ENCODE measurements around the gene CROCC2.

The CROCC2 gene

GRCh38 chr2:240997141-240997855, 91.2 kb downstream of the CROCC2 start:
- Histone ChIP-seq H3K4me3 (ENCODE audit: extremely low read depth, insufficient read depth, low read length, poor library complexity, severe bottlenecking) (no peak overlapping the region), H3K4me1 (ENCODE audit: control insufficient read depth, insufficient read depth, low read length, poor library complexity, severe bottlenecking) (no peaks in the 10 kb centered on the region)

GRCh38 chr2:240997856-240998705, 91.9 kb downstream of the CROCC2 start, which contains the start of gene SNED1:
Gene SNED1, plus strand, starts transcription at chr2:240998618. Its CDS starts 220 bp downstream, at chr2:240998838.
- Histone ChIP-seq H3K36me3 (ENCODE audit: control insufficient read depth, insufficient read depth, low read length) (no peaks in the 10 kb centered on the region), H3K4me1 (ENCODE audit: control insufficient read depth, insufficient read depth, low read length, poor library complexity, severe bottlenecking) (no peaks in the 10 kb centered on the region), H3K4me3 (ENCODE audit: extremely low read depth, insufficient read depth, low read length, poor library complexity, severe bottlenecking) (peak within 1 kb of the TSS; percentile 45), H3K27ac (ENCODE audit: low read depth, low read length, severe bottlenecking) (no peak within 1 kb of the TSS), H3K9me3 (ENCODE audit: control insufficient read depth, low read length) (no peaks in the 10 kb centered on the region)
- WGBS, 2 experiments (ENCODE audit: insufficient coverage in 2 of 2), result 6 to 7% methylated on average over 37 to 55 of the region's 61 CpGs

More at GRCh38 chr2:240997141-240997855, 91.2 kb downstream of the CROCC2 start:
- WGBS, 2 experiments (ENCODE audit: insufficient coverage in 2 of 2), result 89 to 90% methylated on average over 13 to 15 of the region's 16 CpGs
- H3K9me3 ChIP-seq (ENCODE audit: control insufficient read depth, low read length), result no peaks in the 10 kb centered on the region
- no peaks in the 10 kb centered on the region for H3K36me3 ChIP-seq (ENCODE audit: control insufficient read depth, insufficient read depth, low read length)
- H3K27ac ChIP-seq (ENCODE audit: low read depth, low read length, severe bottlenecking), result no peak overlapping the region

- no peaks in the 10 kb centered on the region for H3K4me1 ChIP-seq (ENCODE audit: control insufficient read depth, insufficient read depth, low read length, poor library complexity, severe bottlenecking)
- WGBS, 2 experiments (ENCODE audit: insufficient coverage in 2 of 2), result 0% methylated on average over 24 to 37 of the region's 51 CpGs
- no peaks in the 10 kb centered on the region for H3K36me3 ChIP-seq (ENCODE audit: control insufficient read depth, insufficient read depth, low read length)
- no peak overlapping the region for H3K27ac ChIP-seq (ENCODE audit: low read depth, low read length, severe bottlenecking)
- peaks cover 5% of the 10 kb centered on the region for H3K9me3 ChIP-seq (ENCODE audit: control insufficient read depth, low read length)
- H3K4me3 ChIP-seq (ENCODE audit: extremely low read depth, insufficient read depth, low read length, poor library complexity, severe bottlenecking), result peak overlapping the region; percentile 31
These were observed 92.5 kb downstream of the CROCC2 start for GRCh38 chr2:240998706-240998994.

- Histone ChIP-seq H3K36me3 (ENCODE audit: control insufficient read depth, insufficient read depth, low read length) (no peaks in the 10 kb centered on the region), H3K27ac (ENCODE audit: low read depth, low read length, severe bottlenecking) (no peak overlapping the region), H3K4me1 (ENCODE audit: control insufficient read depth, insufficient read depth, low read length, poor library complexity, severe bottlenecking) (no peaks in the 10 kb centered on the region), H3K9me3 (ENCODE audit: control insufficient read depth, low read length) (peaks cover 10% of the 10 kb centered on the region), H3K4me3 (ENCODE audit: extremely low read depth, insufficient read depth, low read length, poor library complexity, severe bottlenecking) (peak overlapping the region; percentile 31)
- 10% methylated on average over 54 to 71 of the region's 71 CpGs for WGBS, 2 experiments (ENCODE audit: insufficient coverage in 2 of 2)
These were observed 93.1 kb downstream of the CROCC2 start for GRCh38 chr2:240998995-240999791.

- Histone ChIP-seq H3K27ac (ENCODE audit: low read depth, low read length, severe bottlenecking) (no peak overlapping the region), H3K36me3 (ENCODE audit: control insufficient read depth, insufficient read depth, low read length) (no peaks in the 10 kb centered on the region), H3K4me3 (ENCODE audit: extremely low read depth, insufficient read depth, low read length, poor library complexity, severe bottlenecking) (no peak overlapping the region), H3K9me3 (ENCODE audit: control insufficient read depth, low read length) (peaks cover 10% of the 10 kb centered on the region), H3K4me1 (ENCODE audit: control insufficient read depth, insufficient read depth, low read length, poor library complexity, severe bottlenecking) (no peaks in the 10 kb centered on the region)
- 90 to 92% methylated on average over 15 to 18 of the region's 19 CpGs for WGBS, 2 experiments (ENCODE audit: insufficient coverage in 2 of 2)
These were observed 93.9 kb downstream of the CROCC2 start for GRCh38 chr2:240999873-241000541.

- Histone ChIP-seq H3K4me3 (ENCODE audit: extremely low read depth, insufficient read depth, low read length, poor library complexity, severe bottlenecking) (no peak overlapping the region), H3K9me3 (ENCODE audit: control insufficient read depth, low read length) (peaks cover 10% of the 10 kb centered on the region), H3K27ac (ENCODE audit: low read depth, low read length, severe bottlenecking) (no peak overlapping the region), H3K36me3 (ENCODE audit: control insufficient read depth, insufficient read depth, low read length) (no peaks in the 10 kb centered on the region), H3K4me1 (ENCODE audit: control insufficient read depth, insufficient read depth, low read length, poor library complexity, severe bottlenecking) (no peaks in the 10 kb centered on the region)
- WGBS, 2 experiments (ENCODE audit: insufficient coverage in 2 of 2), result 90 to 93% methylated on average over 8 of the region's 9 CpGs
These were observed 94.7 kb downstream of the CROCC2 start for GRCh38 chr2:241000831-241001321.

- Histone ChIP-seq H3K4me1 (ENCODE audit: control insufficient read depth, insufficient read depth, low read length, poor library complexity, severe bottlenecking) (no peaks in the 10 kb centered on the region), H3K4me3 (ENCODE audit: extremely low read depth, insufficient read depth, low read length, poor library complexity, severe bottlenecking) (no peak overlapping the region), H3K27ac (ENCODE audit: low read depth, low read length, severe bottlenecking) (no peak overlapping the region), H3K9me3 (ENCODE audit: control insufficient read depth, low read length) (peaks cover 10% of the 10 kb centered on the region), H3K36me3 (ENCODE audit: control insufficient read depth, insufficient read depth, low read length) (no peaks in the 10 kb centered on the region)
- WGBS, 2 experiments (ENCODE audit: insufficient coverage in 2 of 2), result 84 to 94% methylated on average over 13 to 19 of the region's 21 CpGs
These were observed 95.5 kb downstream of the CROCC2 start for GRCh38 chr2:241001413-241002274.

- 91 to 95% methylated on average over 8 to 11 of the region's 11 CpGs for WGBS, 2 experiments (ENCODE audit: insufficient coverage in 2 of 2)
- Histone ChIP-seq H3K36me3 (ENCODE audit: control insufficient read depth, insufficient read depth, low read length) (no peaks in the 10 kb centered on the region), H3K4me1 (ENCODE audit: control insufficient read depth, insufficient read depth, low read length, poor library complexity, severe bottlenecking) (no peaks in the 10 kb centered on the region), H3K27ac (ENCODE audit: low read depth, low read length, severe bottlenecking) (no peak overlapping the region), H3K4me3 (ENCODE audit: extremely low read depth, insufficient read depth, low read length, poor library complexity, severe bottlenecking) (no peak overlapping the region), H3K9me3 (ENCODE audit: control insufficient read depth, low read length) (peaks cover 10% of the 10 kb centered on the region)
These were observed 96.3 kb downstream of the CROCC2 start for GRCh38 chr2:241002275-241003046.

GRCh38 chr2:241003047-241003360, 96.9 kb downstream of the CROCC2 start:
- Histone ChIP-seq H3K4me3 (ENCODE audit: extremely low read depth, insufficient read depth, low read length, poor library complexity, severe bottlenecking) (no peak overlapping the region), H3K4me1 (ENCODE audit: control insufficient read depth, insufficient read depth, low read length, poor library complexity, severe bottlenecking) (no peaks in the 10 kb centered on the region), H3K27ac (ENCODE audit: low read depth, low read length, severe bottlenecking) (no peak overlapping the region), H3K36me3 (ENCODE audit: control insufficient read depth, insufficient read depth, low read length) (no peaks in the 10 kb centered on the region), H3K9me3 (ENCODE audit: control insufficient read depth, low read length) (peaks cover 10% of the 10 kb centered on the region)
- WGBS, 2 experiments (ENCODE audit: insufficient coverage in 2 of 2), result 92% methylated on average over 1 of the region's 7 CpGs; no CpG with 5 or more reads in 1 of the 2 experiments

Measured in mesodermal cell (in vitro differentiated cells).